NCI-H1694 (cell line): Measurements from ENCODE around the gene ITGAD.

Source experiments
- DNase-seq: peaks from one replicate; lab custom pipeline; 2025; lab: John Stamatoyannopoulos, UW

ITGAD gene

GRCh38 chr16:31475946-31476302, 82.8 kb downstream of the ITGAD start:
- no peak for DNase-seq
